KOPT-K1 (cell line): ENCODE results near the gene TBC1D4.

ENCODE experiments used
- H3K27ac ChIP-seq: fragments of 200-600 bp; sonication (generic); 2 replicates; pipeline ENCODE4 v1.5.1; 2016; ENCODE audit warnings: antibody characterized with exemption, mild to moderate bottlenecking, low read depth, low read length; ENCODE audit not compliant: poor library complexity, severe bottlenecking
- H3K36me3 ChIP-seq: fragments of 200-600 bp; sonication (generic); 2 replicates; pipeline ENCODE4 v1.5.1; 2017; ENCODE audit warnings: antibody characterized with exemption, mild to moderate bottlenecking, low read length, moderate library complexity; ENCODE audit not compliant: insufficient read depth
- H3K9me3 ChIP-seq: fragments of 200-600 bp; sonication (generic); 2 replicates; pipeline ENCODE4 v1.5.1; 2017; ENCODE audit warnings: antibody characterized with exemption, low read length, mild to moderate bottlenecking; ENCODE audit not compliant: insufficient read depth, poor library complexity, severe bottlenecking

TBC1D4 gene

GRCh38 chr13:75473468-75473867 is 8.5 kb downstream of the TBC1D4 start:
- no peaks in the 10 kb centered on the region for H3K9me3 ChIP-seq
- H3K27ac ChIP-seq, result no peak overlapping the region
- H3K36me3 ChIP-seq, result no peaks in the 10 kb centered on the region

- Histone ChIP-seq H3K9me3 (no peaks in the 10 kb centered on the region), H3K36me3 (no peaks in the 10 kb centered on the region), H3K27ac (no peak overlapping the region)
Measured at GRCh38 chr13:75470676-75471075, 11.3 kb downstream of the TBC1D4 start.

GRCh38 chr13:75469047-75469446 is 12.9 kb downstream of the TBC1D4 start:
- no peak overlapping the region for H3K27ac ChIP-seq
- H3K36me3 ChIP-seq, result no peaks in the 10 kb centered on the region
- H3K9me3 ChIP-seq, result no peaks in the 10 kb centered on the region

- H3K9me3 ChIP-seq, result no peaks in the 10 kb centered on the region
- H3K27ac ChIP-seq, result no peak overlapping the region
- H3K36me3 ChIP-seq, result no peaks in the 10 kb centered on the region
Measured at GRCh38 chr13:75468602-75469001, 13.4 kb downstream of the TBC1D4 start.

- Histone ChIP-seq H3K27ac (no peak overlapping the region), H3K36me3 (no peaks in the 10 kb centered on the region), H3K9me3 (no peaks in the 10 kb centered on the region)
Measured at GRCh38 chr13:75468098-75468497, 13.9 kb downstream of the TBC1D4 start.

- Histone ChIP-seq H3K27ac (no peak overlapping the region), H3K9me3 (no peaks in the 10 kb centered on the region), H3K36me3 (no peaks in the 10 kb centered on the region)
Measured at GRCh38 chr13:75467040-75467728, 14.8 kb downstream of the TBC1D4 start.

- Histone ChIP-seq H3K27ac (no peak overlapping the region), H3K9me3 (no peaks in the 10 kb centered on the region), H3K36me3 (no peaks in the 10 kb centered on the region)
Measured at GRCh38 chr13:75465236-75465635, 16.7 kb downstream of the TBC1D4 start.

- Histone ChIP-seq H3K27ac (no peak overlapping the region), H3K9me3 (no peaks in the 10 kb centered on the region), H3K36me3 (no peaks in the 10 kb centered on the region)
Measured at GRCh38 chr13:75461314-75461713, 20.7 kb downstream of the TBC1D4 start.

GRCh38 chr13:75460644-75461043 is 21.3 kb downstream of the TBC1D4 start:
- no peak overlapping the region for H3K27ac ChIP-seq
- no peaks in the 10 kb centered on the region for H3K36me3 ChIP-seq
- no peaks in the 10 kb centered on the region for H3K9me3 ChIP-seq

GRCh38 chr13:75458696-75459422 is 23.1 kb downstream of the TBC1D4 start:
- Histone ChIP-seq H3K36me3 (no peaks in the 10 kb centered on the region), H3K9me3 (no peaks in the 10 kb centered on the region), H3K27ac (no peak overlapping the region)

GRCh38 chr13:75455962-75456361 is 26.0 kb downstream of the TBC1D4 start:
- H3K36me3 ChIP-seq, result no peaks in the 10 kb centered on the region
- no peak overlapping the region for H3K27ac ChIP-seq
- H3K9me3 ChIP-seq, result no peaks in the 10 kb centered on the region

- H3K36me3 ChIP-seq, result no peaks in the 10 kb centered on the region
- H3K9me3 ChIP-seq, result no peaks in the 10 kb centered on the region
- H3K27ac ChIP-seq, result no peak overlapping the region
Measured at GRCh38 chr13:75454497-75454896, 27.5 kb downstream of the TBC1D4 start.

GRCh38 chr13:75452564-75452963 is 29.4 kb downstream of the TBC1D4 start:
- Histone ChIP-seq H3K27ac (no peak overlapping the region), H3K9me3 (no peaks in the 10 kb centered on the region), H3K36me3 (no peaks in the 10 kb centered on the region)

- no peak overlapping the region for H3K27ac ChIP-seq
- no peaks in the 10 kb centered on the region for H3K9me3 ChIP-seq
- H3K36me3 ChIP-seq, result no peaks in the 10 kb centered on the region
Measured at GRCh38 chr13:75447493-75447892, 34.5 kb downstream of the TBC1D4 start.

- Histone ChIP-seq H3K9me3 (no peaks in the 10 kb centered on the region), H3K36me3 (no peaks in the 10 kb centered on the region), H3K27ac (no peak overlapping the region)
Measured at GRCh38 chr13:75446874-75447273, 35.1 kb downstream of the TBC1D4 start.
